ENCODE data around the gene MITF.

MITF gene

GRCh38 chr3:69729147-69729919, 9.9 kb upstream of the MITF start:
- no peak for DNase-seq

GRCh38 chr3:69731080-69731479, 8.2 kb upstream of the MITF start:
- no peak for DNase-seq

- no peak for DNase-seq
Measured at GRCh38 chr3:69735893-69736292, 3.4 kb upstream of the MITF start.

- no peak for DNase-seq
Measured at GRCh38 chr3:69737392-69737791, 1.9 kb upstream of the MITF start.

- DNase-seq, result no peak
Measured at GRCh38 chr3:69738315-69738714, 949 bp upstream of the MITF start.

GRCh38 chr3:69738859-69739203, 433 bp upstream of the MITF start:
- no peak for DNase-seq

- DNase-seq, result no peak
Measured at GRCh38 chr3:69740103-69741021, 1.1 kb downstream of the MITF start.

GRCh38 chr3:69741032-69741767, 1.9 kb downstream of the MITF start:
- DNase-seq, result no peak

- DNase-seq, result no peak
Measured at GRCh38 chr3:69742391-69742790, 3.1 kb downstream of the MITF start.

- DNase-seq, result no peak
Measured at GRCh38 chr3:69743975-69744906, 5.0 kb downstream of the MITF start.

GRCh38 chr3:69745505-69745904, 6.2 kb downstream of the MITF start:
- no peak for DNase-seq

GRCh38 chr3:69746119-69746518, 6.9 kb downstream of the MITF start:
- no peak for DNase-seq

- no peak for DNase-seq
Measured at GRCh38 chr3:69747511-69748258, 8.4 kb downstream of the MITF start.

- no peak for DNase-seq
Measured at GRCh38 chr3:69748503-69748902, 9.2 kb downstream of the MITF start.

GRCh38 chr3:69749461-69749860, 10.2 kb downstream of the MITF start:
- no peak for DNase-seq

- DNase-seq, result no peak
Measured at GRCh38 chr3:69750549-69750948, 11.3 kb downstream of the MITF start.

GRCh38 chr3:69751074-69751476, 11.8 kb downstream of the MITF start:
- no peak for DNase-seq

GRCh38 chr3:69752241-69752640, 13.0 kb downstream of the MITF start:
- no peak for DNase-seq

GRCh38 chr3:69753179-69753775, 14.0 kb downstream of the MITF start:
- no peak for DNase-seq

GRCh38 chr3:69755795-69756194, 16.5 kb downstream of the MITF start:
- no peak for DNase-seq

Measured in GOT3 (cell line).